Upper lobe of right lung (tissue), 1 donor: ENCODE measurements around the gene FBN1. TPM values are rescaled to one million over a fixed set of nuclear protein-coding genes. Genes with fewer than 3 reads are reported as not detected.

Experiments
- ATAC-seq: fragments of 200-7000 bp; cut with Tn5 transposase; one replicate; pipeline ENCODE4 v1.9.1; 2020; ENCODE audit warnings: mild to moderate bottlenecking, moderate library complexity
- DNase-seq: peaks from one replicate; pipeline ENCODE4 v3.0.0-alpha.2; 2020
- H3K27ac ChIP-seq: fragments of 200-600 bp; one replicate; pipeline ENCODE4 v1.8.0; 2022
- H3K27me3 ChIP-seq: fragments of 200-600 bp; one replicate; pipeline ENCODE4 v1.8.0; 2022; ENCODE audit warnings: mild to moderate bottlenecking
- H3K36me3 ChIP-seq: fragments of 200-600 bp; one replicate; pipeline ENCODE4 v1.8.0; 2022
- H3K4me1 ChIP-seq: fragments of 200-600 bp; one replicate; pipeline ENCODE4 v1.8.0; 2022
- H3K4me3 ChIP-seq: fragments of 200-600 bp; one replicate; pipeline ENCODE4 v1.8.0; 2022; ENCODE audit warnings: mild to moderate bottlenecking
- H3K9me3 ChIP-seq: fragments of 200-600 bp; one replicate; pipeline ENCODE4 v1.8.0; 2022
- intact Hi-C: fragments of 100-400 bp; cut with DNase I; formaldehyde crosslinking; loops from one replicate; pipeline ENCODE4 v1.11.0; 2022
- total RNA-seq: library from RNA; stranded (reverse); fragmentation: NEBNext Ultra II Directional; extraction: Animal tissue kit (Norgen Biotek cat#: 25700); gene quantifications from one replicate; pipeline ENCODE4 v1.2.1, GENCODE V29; 2021
- TF ChIP-seq, protein P1 (sequence below): fragments of 200-600 bp; IDR thresholded peaks from one replicate; pipeline ENCODE4 v1.8.0; 2022; ENCODE audit warnings: antibody characterized with exemption
- donor health status: DM: no; HTN: yes; CAD: no; lungs with severe emphysema.

The FBN1 gene
- total RNA-seq, 1 donor from 2014 or later, result 46.9 TPM

- no peaks in the 10 kb centered on the region for H3K9me3 ChIP-seq
- ATAC-seq, result no peak
- no peaks in the 10 kb centered on the region for H3K4me1 ChIP-seq
- no peaks in the 10 kb centered on the region for H3K36me3 ChIP-seq
- DNase-seq, result no peak
- no peaks in the 10 kb centered on the region for H3K27me3 ChIP-seq
- TF ChIP-seq, protein P1, sequence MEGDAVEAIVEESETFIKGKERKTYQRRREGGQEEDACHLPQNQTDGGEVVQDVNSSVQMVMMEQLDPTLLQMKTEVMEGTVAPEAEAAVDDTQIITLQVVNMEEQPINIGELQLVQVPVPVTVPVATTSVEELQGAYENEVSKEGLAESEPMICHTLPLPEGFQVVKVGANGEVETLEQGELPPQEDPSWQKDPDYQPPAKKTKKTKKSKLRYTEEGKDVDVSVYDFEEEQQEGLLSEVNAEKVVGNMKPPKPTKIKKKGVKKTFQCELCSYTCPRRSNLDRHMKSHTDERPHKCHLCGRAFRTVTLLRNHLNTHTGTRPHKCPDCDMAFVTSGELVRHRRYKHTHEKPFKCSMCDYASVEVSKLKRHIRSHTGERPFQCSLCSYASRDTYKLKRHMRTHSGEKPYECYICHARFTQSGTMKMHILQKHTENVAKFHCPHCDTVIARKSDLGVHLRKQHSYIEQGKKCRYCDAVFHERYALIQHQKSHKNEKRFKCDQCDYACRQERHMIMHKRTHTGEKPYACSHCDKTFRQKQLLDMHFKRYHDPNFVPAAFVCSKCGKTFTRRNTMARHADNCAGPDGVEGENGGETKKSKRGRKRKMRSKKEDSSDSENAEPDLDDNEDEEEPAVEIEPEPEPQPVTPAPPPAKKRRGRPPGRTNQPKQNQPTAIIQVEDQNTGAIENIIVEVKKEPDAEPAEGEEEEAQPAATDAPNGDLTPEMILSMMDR, result no peak
- H3K4me3 ChIP-seq, result no peak overlapping the region
- no peak overlapping the region for H3K27ac ChIP-seq
- intact Hi-C loops, result no loop called here
These were observed 35.8 kb upstream of the FBN1 start for GRCh38 chr15:48681353-48681752.

GRCh38 chr15:48680841-48681240 is 35.3 kb upstream of the FBN1 start:
- DNase-seq (no peak), ATAC-seq (no peak)
- intact Hi-C loops, result no loop called here
- TF ChIP-seq, protein P1, result no peak
- Histone ChIP-seq H3K27me3 (no peaks in the 10 kb centered on the region), H3K4me1 (no peaks in the 10 kb centered on the region), H3K4me3 (no peak overlapping the region), H3K27ac (no peak overlapping the region), H3K9me3 (no peaks in the 10 kb centered on the region), H3K36me3 (no peaks in the 10 kb centered on the region)

DNA sequence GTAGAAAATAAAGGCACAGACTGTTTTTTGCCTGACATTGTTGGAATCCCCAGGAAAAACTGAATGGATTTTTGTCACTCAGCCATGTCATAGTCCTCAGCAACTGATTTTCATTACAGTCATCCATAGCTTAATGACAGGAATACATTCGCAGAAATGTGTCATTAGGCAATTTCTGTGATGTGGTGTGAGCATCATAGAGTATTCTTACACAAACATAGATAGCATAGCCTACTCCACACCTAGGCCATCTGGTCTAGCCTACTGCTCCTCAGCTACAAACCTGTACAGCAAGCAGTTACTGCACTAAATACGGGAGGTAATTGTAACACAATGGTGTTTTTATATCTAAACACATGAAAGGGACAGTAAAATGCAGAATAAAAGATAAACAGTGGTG is 34.4 kb upstream of the FBN1 start:
- TF ChIP-seq, protein P1, result no peak
- Histone ChIP-seq H3K27ac (no peak overlapping the region), H3K9me3 (no peaks in the 10 kb centered on the region), H3K36me3 (no peaks in the 10 kb centered on the region), H3K4me1 (no peaks in the 10 kb centered on the region), H3K4me3 (no peak overlapping the region), H3K27me3 (no peaks in the 10 kb centered on the region)
- intact Hi-C loops, result no loop called here
- DNase-seq, result no peak
- ATAC-seq, result no peak

DNA sequence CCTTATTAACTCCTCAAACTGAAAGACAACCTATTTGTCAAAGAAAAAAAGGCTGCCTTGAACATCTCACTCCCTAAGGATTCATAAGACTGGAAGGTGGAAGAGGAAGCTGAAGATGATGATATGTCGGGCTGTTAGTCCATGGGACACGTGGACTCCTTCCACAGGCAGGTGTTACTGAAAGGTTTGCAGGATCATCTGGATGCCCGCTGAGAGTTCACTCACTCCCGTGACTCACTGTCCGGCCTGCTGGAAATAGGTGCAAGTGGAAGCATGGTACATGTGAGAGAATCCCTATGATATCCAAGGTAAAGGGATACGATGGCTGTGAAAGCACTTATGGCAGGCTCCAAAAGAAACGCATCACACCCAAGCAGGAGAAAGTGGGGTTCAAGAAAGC is 33.3 kb upstream of the FBN1 start:
- Histone ChIP-seq H3K36me3 (no peaks in the 10 kb centered on the region), H3K9me3 (no peaks in the 10 kb centered on the region), H3K27ac (no peak overlapping the region), H3K27me3 (no peaks in the 10 kb centered on the region), H3K4me1 (no peaks in the 10 kb centered on the region), H3K4me3 (no peak overlapping the region)
- DNase-seq, result no peak
- no peak for ATAC-seq
- intact Hi-C loops, result no loop called here
- TF ChIP-seq, protein P1, result no peak

GRCh38 chr15:48677821-48678220 is 32.3 kb upstream of the FBN1 start:
- TF ChIP-seq, protein P1, result no peak
- H3K27ac ChIP-seq, result no peak overlapping the region
- H3K27me3 ChIP-seq, result no peaks in the 10 kb centered on the region
- H3K4me3 ChIP-seq, result no peak overlapping the region
- intact Hi-C loops, result no loop called here
- ATAC-seq (no peak), DNase-seq (no peak)
- no peaks in the 10 kb centered on the region for H3K4me1 ChIP-seq
- no peaks in the 10 kb centered on the region for H3K36me3 ChIP-seq
- H3K9me3 ChIP-seq, result no peaks in the 10 kb centered on the region

- no peaks in the 10 kb centered on the region for H3K27me3 ChIP-seq
- H3K4me1 ChIP-seq, result no peaks in the 10 kb centered on the region
- no peaks in the 10 kb centered on the region for H3K9me3 ChIP-seq
- ATAC-seq, result no peak
- no peak overlapping the region for H3K27ac ChIP-seq
- TF ChIP-seq, protein P1, result no peak
- H3K4me3 ChIP-seq, result no peak overlapping the region
- intact Hi-C loops, result no loop called here
- H3K36me3 ChIP-seq, result no peaks in the 10 kb centered on the region
- DNase-seq, result no peak
These were observed 29.9 kb upstream of the FBN1 start for GRCh38 chr15:48675436-48675835.
